SK-N-SH (cell line): ENCODE results near the gene VPS36. TPM values are rescaled to one million over a fixed set of nuclear protein-coding genes. Genes with fewer than 3 reads are reported as not detected.

ENCODE experiments used
- CTCF ChIA-PET: fragments of 300-600, 350-600 bp; formaldehyde crosslinking; extraction: SDS; loops from one replicate; lab custom pipeline; 2021; lab: Yijun Ruan, JAX
- POLR2A ChIA-PET: fragments of 350-600 bp; sonication (Branson Sonifier 250); formaldehyde crosslinking; extraction: SDS; loops from one replicate; lab custom pipeline; 2020; ENCODE audit warnings: antibody characterized with exemption, inconsistent platforms; lab: Yijun Ruan, JAX
- DNase-seq: peaks from one replicate; pipeline ENCODE4 v3.0.0; 2012
- H2AFZ ChIP-seq: fragments of 200-600 bp; sonication (generic); 2 replicates; pipeline ENCODE4 v1.8.1; 2016; ENCODE audit warnings: antibody characterized with exemption, mild to moderate bottlenecking, low read depth
- H3F3A ChIP-seq: fragments of 200-600 bp; sonication (generic); replicated peaks from 2 replicates; pipeline ENCODE3; 2016; ENCODE audit warnings: antibody characterized with exemption, mild to moderate bottlenecking; ENCODE audit not compliant: insufficient read depth
- H3K27ac ChIP-seq, 2 experiments: fragments of 200-500 bp in 1 of 2; fragments of 200-600 bp in 1 of 2; sonication (Bioruptor generic) in 1 of 2; sonication (generic), shearing (Covaris generic) in 1 of 2; 2 replicates each; pipeline versions ENCODE4 v1.5.1 to v1.6.1; 2014 to 2016; ENCODE audit warnings: low read depth in 2 of 2, inconsistent platforms in 1 of 2, low read length in 1 of 2, mild to moderate bottlenecking in 1 of 2, mixed read lengths in 1 of 2
- H3K27me3 ChIP-seq: fragments of 200-600 bp; sonication (generic), shearing (Covaris generic); 2 replicates; pipeline ENCODE4 v1.6.1; 2016; ENCODE audit warnings: mixed run types; ENCODE audit not compliant: insufficient read depth
- H3K36me3 ChIP-seq, 2 experiments: fragments of 200-500 bp in 1 of 2; fragments of 200-600 bp in 1 of 2; sonication (Bioruptor generic) in 1 of 2; sonication (generic) in 1 of 2; replicated peaks in 1 of 2; 2 replicates each; pipeline versions ENCODE3 to v1.5.1; 2014 to 2016; ENCODE audit warnings: low read length in 1 of 2, mild to moderate bottlenecking in 1 of 2; ENCODE audit not compliant: insufficient read depth in 2 of 2, control insufficient read depth in 1 of 2
- H3K4me1 ChIP-seq, 2 experiments: fragments of 200-500 bp in 1 of 2; fragments of 200-600 bp in 1 of 2; sonication (Bioruptor generic) in 1 of 2; sonication (generic), shearing (Covaris generic) in 1 of 2; 2 replicates each; pipeline versions ENCODE4 v1.5.1 to v1.6.1; 2014 to 2016; ENCODE audit warnings: low read depth in 1 of 2, low read length in 1 of 2, mixed run types in 1 of 2; ENCODE audit not compliant: insufficient read depth in 2 of 2, control insufficient read depth in 1 of 2
- H3K4me2 ChIP-seq: fragments of 200-600 bp; sonication (generic), shearing (Covaris generic); 2 replicates; pipeline ENCODE4 v1.6.1; 2017; ENCODE audit warnings: mixed run types
- H3K4me3 ChIP-seq, 2 experiments: fragments of 200-500 bp in 1 of 2; fragments of 200-600 bp in 1 of 2; sonication (Bioruptor generic) in 1 of 2; sonication (generic), shearing (Covaris generic) in 1 of 2; 2 replicates each; pipeline versions ENCODE4 v1.5.1 to v1.8.1; 2014 to 2016; ENCODE audit warnings: low read depth in 2 of 2, inconsistent platforms in 1 of 2, low read length in 1 of 2, mild to moderate bottlenecking in 1 of 2, mixed read lengths in 1 of 2, moderate library complexity in 1 of 2
- H3K79me2 ChIP-seq: fragments of 200-600 bp; sonication (generic); 2 replicates; pipeline ENCODE4 v1.8.1; 2017; ENCODE audit warnings: mild to moderate bottlenecking; ENCODE audit not compliant: insufficient read depth
- H3K9ac ChIP-seq: fragments of 200-600 bp; sonication (generic); 2 replicates; pipeline ENCODE4 v1.6.1; 2017; ENCODE audit warnings: mixed run types
- H3K9me2 ChIP-seq: fragments of 200-600 bp; sonication (generic); 2 replicates; pipeline ENCODE4 v1.6.1; 2017; ENCODE audit warnings: mixed run types
- H3K9me3 ChIP-seq: fragments of 200-600 bp; sonication (generic); 2 replicates; pipeline ENCODE4 v1.6.1; 2017; ENCODE audit warnings: mixed run types, mild to moderate bottlenecking, moderate library complexity
- H4K20me1 ChIP-seq: fragments of 200-600 bp; sonication (generic); 2 replicates; pipeline ENCODE4 v1.6.1; 2017; ENCODE audit warnings: mild to moderate bottlenecking, mixed run types; ENCODE audit not compliant: insufficient read depth
- CHD2 ChIP-seq: fragments of 150-350 bp; IDR thresholded peaks from 2 replicates; pipeline ENCODE4 v1.6.1; 2018; ENCODE audit warnings: low read length; ENCODE audit not compliant: partially characterized antibody
- ELF1 ChIP-seq: IDR thresholded peaks from 2 replicates; pipeline ENCODE4 v1.4.0; 2012
- EZH2phosphoT487 ChIP-seq: fragments of 200-600 bp; sonication (generic); IDR thresholded peaks from 2 replicates; pipeline ENCODE4 v1.6.1; 2017; ENCODE audit warnings: low read depth, mixed run types, mild to moderate bottlenecking, antibody characterized with exemption, moderate library complexity, borderline replicate concordance
- FOXJ3 ChIP-seq: sonication (generic); formaldehyde crosslinking; IDR thresholded peaks from 2 replicates; pipeline ENCODE4 v1.5.1; 2020; ENCODE audit warnings: mild to moderate bottlenecking, missing genetic modification reagents
- GABPA ChIP-seq: IDR thresholded peaks from 2 replicates; pipeline ENCODE4 v1.4.0; 2012; ENCODE audit warnings: low read depth, mild to moderate bottlenecking
- GATA2 ChIP-seq: sonication (generic); formaldehyde crosslinking; IDR thresholded peaks from 2 replicates; pipeline ENCODE4 v1.5.0; 2020; ENCODE audit warnings: mild to moderate bottlenecking, missing genetic modification reagents
- NFIC ChIP-seq: IDR thresholded peaks from 2 replicates; pipeline ENCODE4 v1.4.0; 2012; ENCODE audit warnings: borderline replicate concordance
- RAD21 ChIP-seq: IDR thresholded peaks from 2 replicates; pipeline ENCODE4 v1.6.1; 2012; ENCODE audit warnings: mild to moderate bottlenecking, low read length
- RCOR1 ChIP-seq: fragments of 150-350 bp; IDR thresholded peaks from 2 replicates; pipeline ENCODE4 v1.6.1; 2017; ENCODE audit warnings: antibody characterized with exemption, low read length
- SMC3 ChIP-seq: IDR thresholded peaks from 2 replicates; pipeline ENCODE4 v1.6.1; 2012; ENCODE audit warnings: low read depth, low read length, improper control_type of control experiment
- TAF1 ChIP-seq: IDR thresholded peaks from 2 replicates; pipeline ENCODE4 v1.6.1; 2012; ENCODE audit warnings: low read depth, mild to moderate bottlenecking, low read length, moderate library complexity, borderline replicate concordance
- TCF12 ChIP-seq: IDR thresholded peaks from 2 replicates; pipeline ENCODE4 v1.4.0; 2012
- TEAD4 ChIP-seq: IDR thresholded peaks from 2 replicates; pipeline ENCODE4 v1.4.0; 2012; ENCODE audit warnings: mild to moderate bottlenecking, borderline replicate concordance; ENCODE audit not compliant: insufficient read depth
- ZBTB33 ChIP-seq: IDR thresholded peaks from 2 replicates; pipeline ENCODE4 v1.4.0; 2012; ENCODE audit warnings: low read depth, borderline replicate concordance
- WGBS: methylation state at CpG from one replicate; pipeline ENCODE4 v1.1.6; 2017; ENCODE audit warnings: low lambda C conversion rate; 5-methylcytosine and 5-hydroxymethylcytosine counted together
- polyA plus RNA-seq, 3 experiments: library from polyadenylated mRNA; depleted of rRNA; stranded (reverse); fragments of >200 nt; gene quantifications; 2 replicates each; pipeline ENCODE4 v1.2.3, GENCODE V29; 2012
- TF ChIP-seq, protein P1 (sequence below): fragments of 150-350 bp; IDR thresholded peaks from 2 replicates; pipeline ENCODE4 v1.6.1; 2016; ENCODE audit warnings: mild to moderate bottlenecking, low read depth, low read length
- TF ChIP-seq, protein P2 (sequence below): fragments of 200-600 bp; sonication (generic); IDR thresholded peaks from 2 replicates; pipeline ENCODE4 v1.6.1; 2017; ENCODE audit warnings: antibody characterized with exemption, mild to moderate bottlenecking, moderate library complexity
- TF ChIP-seq, protein P3 (sequence below): IDR thresholded peaks from 2 replicates; pipeline ENCODE4 v1.4.0; 2012; ENCODE audit warnings: low read depth
- TF ChIP-seq, protein P4 (sequence below): IDR thresholded peaks from 2 replicates; pipeline ENCODE4 v1.4.0; 2012; ENCODE audit warnings: low read depth, borderline replicate concordance

Gene VPS36
- polyA plus RNA-seq, 1 of the 3 experiments (the other 2 are of a cell fraction): 9.9 TPM

DNA sequence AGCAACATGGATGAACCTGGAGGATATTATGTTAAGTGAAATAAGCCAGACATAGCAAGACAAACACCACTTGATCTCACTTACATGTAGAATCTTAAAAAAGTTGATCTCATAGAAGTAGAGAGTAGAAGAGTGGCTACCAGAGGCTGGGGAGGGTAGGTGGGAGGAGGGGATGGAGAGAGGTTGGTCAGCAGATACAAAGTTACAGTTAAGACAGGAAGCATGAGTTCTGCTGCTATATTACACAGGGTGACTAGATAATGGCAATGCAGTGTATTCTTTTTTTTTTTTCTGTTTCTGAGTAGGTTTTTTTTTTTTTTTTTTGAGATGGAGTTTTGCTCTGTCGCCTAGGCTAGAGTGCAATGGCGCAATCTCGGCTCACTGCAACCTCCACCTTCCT lies 29.2 kb downstream of the VPS36 start:
- Histone ChIP-seq H3K4me3 (no peak overlapping the region), H3K4me1 (peaks cover 0 to under 1% of the 10 kb centered on the region in 2 experiments; a peak in 1 of 4 replicates), H3K4me2 (no peak overlapping the region), H3K27me3 (no peaks in the 10 kb centered on the region), H3K36me3 (peaks cover 52 to 63% of the 10 kb centered on the region in 2 experiments), H3K9me3 (no peaks in the 10 kb centered on the region), H3K27ac (no peak overlapping the region), H3F3A (peaks cover 22% of the 10 kb centered on the region), H2AFZ (no peak overlapping the region), H3K79me2 (no peaks in the 10 kb centered on the region; the same call in 1 of the 2 replicates), H3K9me2 (no peaks in the 10 kb centered on the region), H4K20me1 (no peaks in the 10 kb centered on the region), H3K9ac (no peak overlapping the region)
- WGBS: 97% methylated on average over 3 of the region's 3 CpGs
- ChIA-PET CTCF (interaction anchor here (3.3 kb wide), 1 partner anchor 29 kb away, joined by 23 read pairs; the partner anchor contains the start of gene VPS36), POLR2A (no interaction called here)
- DNase-seq: no peak
- TF ChIP-seq TCF12 (no peak), NFIC (no peak), ZBTB33 (no peak), ELF1 (no peak), RAD21 (no peak), RCOR1 (no peak), GABPA (no peak), CHD2 (no peak), SMC3 (no peak), GATA2 (no peak), EZH2phosphoT487 (no peak), FOXJ3 (CRISPR knock-in tag) (no peak), TAF1 (no peak), TEAD4 (no peak)
- TF ChIP-seq, protein P1, sequence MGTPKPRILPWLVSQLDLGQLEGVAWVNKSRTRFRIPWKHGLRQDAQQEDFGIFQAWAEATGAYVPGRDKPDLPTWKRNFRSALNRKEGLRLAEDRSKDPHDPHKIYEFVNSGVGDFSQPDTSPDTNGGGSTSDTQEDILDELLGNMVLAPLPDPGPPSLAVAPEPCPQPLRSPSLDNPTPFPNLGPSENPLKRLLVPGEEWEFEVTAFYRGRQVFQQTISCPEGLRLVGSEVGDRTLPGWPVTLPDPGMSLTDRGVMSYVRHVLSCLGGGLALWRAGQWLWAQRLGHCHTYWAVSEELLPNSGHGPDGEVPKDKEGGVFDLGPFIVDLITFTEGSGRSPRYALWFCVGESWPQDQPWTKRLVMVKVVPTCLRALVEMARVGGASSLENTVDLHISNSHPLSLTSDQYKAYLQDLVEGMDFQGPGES: no peak
- TF ChIP-seq, protein P2, sequence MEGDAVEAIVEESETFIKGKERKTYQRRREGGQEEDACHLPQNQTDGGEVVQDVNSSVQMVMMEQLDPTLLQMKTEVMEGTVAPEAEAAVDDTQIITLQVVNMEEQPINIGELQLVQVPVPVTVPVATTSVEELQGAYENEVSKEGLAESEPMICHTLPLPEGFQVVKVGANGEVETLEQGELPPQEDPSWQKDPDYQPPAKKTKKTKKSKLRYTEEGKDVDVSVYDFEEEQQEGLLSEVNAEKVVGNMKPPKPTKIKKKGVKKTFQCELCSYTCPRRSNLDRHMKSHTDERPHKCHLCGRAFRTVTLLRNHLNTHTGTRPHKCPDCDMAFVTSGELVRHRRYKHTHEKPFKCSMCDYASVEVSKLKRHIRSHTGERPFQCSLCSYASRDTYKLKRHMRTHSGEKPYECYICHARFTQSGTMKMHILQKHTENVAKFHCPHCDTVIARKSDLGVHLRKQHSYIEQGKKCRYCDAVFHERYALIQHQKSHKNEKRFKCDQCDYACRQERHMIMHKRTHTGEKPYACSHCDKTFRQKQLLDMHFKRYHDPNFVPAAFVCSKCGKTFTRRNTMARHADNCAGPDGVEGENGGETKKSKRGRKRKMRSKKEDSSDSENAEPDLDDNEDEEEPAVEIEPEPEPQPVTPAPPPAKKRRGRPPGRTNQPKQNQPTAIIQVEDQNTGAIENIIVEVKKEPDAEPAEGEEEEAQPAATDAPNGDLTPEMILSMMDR: no peak
- TF ChIP-seq, protein P3, sequence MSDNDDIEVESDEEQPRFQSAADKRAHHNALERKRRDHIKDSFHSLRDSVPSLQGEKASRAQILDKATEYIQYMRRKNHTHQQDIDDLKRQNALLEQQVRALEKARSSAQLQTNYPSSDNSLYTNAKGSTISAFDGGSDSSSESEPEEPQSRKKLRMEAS: no peak
- TF ChIP-seq, protein P4, sequence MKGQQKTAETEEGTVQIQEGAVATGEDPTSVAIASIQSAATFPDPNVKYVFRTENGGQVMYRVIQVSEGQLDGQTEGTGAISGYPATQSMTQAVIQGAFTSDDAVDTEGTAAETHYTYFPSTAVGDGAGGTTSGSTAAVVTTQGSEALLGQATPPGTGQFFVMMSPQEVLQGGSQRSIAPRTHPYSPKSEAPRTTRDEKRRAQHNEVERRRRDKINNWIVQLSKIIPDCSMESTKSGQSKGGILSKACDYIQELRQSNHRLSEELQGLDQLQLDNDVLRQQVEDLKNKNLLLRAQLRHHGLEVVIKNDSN: no peak
